H1 (cell line): Measurements from ENCODE around the gene AP5Z1. TPM values are rescaled to one million over a fixed set of nuclear protein-coding genes. Genes with fewer than 3 reads are reported as not detected.

Experiments
- ASH2L ChIP-seq: fragments of 200-600, 300-600 bp; sonication (generic); IDR thresholded peaks from one replicate; pipeline ENCODE4 v1.7.1; 2017; ENCODE audit warnings: low read length
- polyA plus RNA-seq, 7 experiments: library from polyadenylated mRNA; depleted of rRNA in 3 of 7; stranded (reverse) in 5 of 7; unstranded in 2 of 7; fragments of >200 nt in 5 of 7; fragments of 200-250 nt in 2 of 7; gene quantifications; 1 replicate in 5 of 7; 2 replicates in 1 of 7; 4 replicates in 1 of 7; pipeline versions ENCODE4 v1.2.1 to v1.2.3, GENCODE V29; 2011 to 2013; ENCODE audit warnings: missing spikeins in 2 of 7, mixed read lengths in 2 of 7
- total RNA-seq: library from RNA; stranded (reverse); fragmentation: NEBNext Ultra II Directional; extraction: Animal tissue kit (Norgen Biotek cat#: 25700); gene quantifications from 2 replicates; pipeline ENCODE4 v1.2.1, GENCODE V29; 2021

AP5Z1 gene
- total and polyA plus RNA-seq, 2 of the 8 experiments (the other 6 are each of a cell fraction or from before 2014, with no cell fraction given) = 24.0 to 24.7 TPM

DNA sequence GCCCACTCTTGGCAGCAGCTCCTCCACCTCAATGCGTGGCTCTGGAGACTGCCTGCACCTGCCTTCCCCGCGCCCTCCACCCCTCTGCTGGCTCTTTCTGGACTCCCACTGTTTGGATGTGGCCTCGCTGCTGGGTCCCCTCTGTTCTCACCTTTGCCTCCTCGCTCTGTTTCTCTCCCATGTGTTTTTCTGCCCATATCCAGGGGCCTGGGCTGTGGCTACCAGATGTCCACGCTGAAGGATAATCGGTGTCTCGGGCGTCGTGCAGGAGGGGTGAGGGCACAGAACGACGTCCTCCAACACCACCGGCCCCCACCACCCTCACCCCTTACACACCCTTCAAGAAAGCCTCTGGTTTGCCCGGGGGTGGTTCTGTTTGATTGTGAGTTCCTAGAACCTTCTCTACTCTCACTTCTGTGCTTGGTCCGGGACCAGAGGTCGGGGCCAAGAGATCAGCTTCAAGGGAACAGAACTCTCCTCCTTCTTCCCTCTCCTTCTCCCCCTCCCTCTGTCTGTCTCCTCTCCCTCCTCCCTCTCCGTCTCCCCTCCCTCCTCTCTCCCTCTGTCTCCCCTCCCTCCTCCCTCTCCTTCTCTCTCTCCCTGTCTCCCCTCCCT is 31.7 kb downstream of the AP5Z1 start (continued):
- TF ChIP-seq ASH2L = no peak
- TF ChIP-seq, all 59 proteins: peak for 0
